Ishikawa (cell line): ENCODE data around the gene NLGN1.

Source experiments
- CREB1 ChIP-seq: IDR thresholded peaks from 2 replicates; pipeline ENCODE4 v1.6.1; 2012; ENCODE audit warnings: low read depth
- NFIC ChIP-seq: IDR thresholded peaks from 2 replicates; pipeline ENCODE4 v1.6.1; 2012
- TAF1 ChIP-seq: IDR thresholded peaks from 2 replicates; pipeline ENCODE4 v1.6.1; 2012; ENCODE audit warnings: low read depth, mild to moderate bottlenecking
- TF ChIP-seq, protein P1 (sequence below): IDR thresholded peaks from 2 replicates; pipeline ENCODE4 v1.6.1; 2012; ENCODE audit warnings: low read depth, mild to moderate bottlenecking

DNA sequence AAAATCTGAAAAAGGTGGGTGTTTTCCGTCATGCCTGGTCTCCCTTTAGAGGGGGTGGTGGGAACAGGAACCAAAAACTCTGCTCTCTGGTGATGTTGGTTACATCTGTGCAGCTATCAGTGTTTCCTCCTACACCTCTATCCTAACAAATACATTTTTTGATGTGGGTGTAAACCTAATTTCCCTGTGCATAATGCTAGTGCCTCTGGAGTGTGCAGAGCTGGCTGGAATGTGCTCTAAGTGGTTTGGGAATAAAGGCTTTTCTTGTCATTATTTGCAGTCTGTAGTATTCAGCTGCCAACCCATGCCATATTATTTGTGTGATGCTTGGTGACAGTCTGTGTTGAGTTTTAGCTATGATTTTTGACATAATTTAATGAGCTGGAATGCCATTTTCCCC lies 547.6 kb downstream of the NLGN1 start:
- TF ChIP-seq NFIC (no peak), CREB1 (no peak), TAF1 (no peak)
- TF ChIP-seq, protein P1, sequence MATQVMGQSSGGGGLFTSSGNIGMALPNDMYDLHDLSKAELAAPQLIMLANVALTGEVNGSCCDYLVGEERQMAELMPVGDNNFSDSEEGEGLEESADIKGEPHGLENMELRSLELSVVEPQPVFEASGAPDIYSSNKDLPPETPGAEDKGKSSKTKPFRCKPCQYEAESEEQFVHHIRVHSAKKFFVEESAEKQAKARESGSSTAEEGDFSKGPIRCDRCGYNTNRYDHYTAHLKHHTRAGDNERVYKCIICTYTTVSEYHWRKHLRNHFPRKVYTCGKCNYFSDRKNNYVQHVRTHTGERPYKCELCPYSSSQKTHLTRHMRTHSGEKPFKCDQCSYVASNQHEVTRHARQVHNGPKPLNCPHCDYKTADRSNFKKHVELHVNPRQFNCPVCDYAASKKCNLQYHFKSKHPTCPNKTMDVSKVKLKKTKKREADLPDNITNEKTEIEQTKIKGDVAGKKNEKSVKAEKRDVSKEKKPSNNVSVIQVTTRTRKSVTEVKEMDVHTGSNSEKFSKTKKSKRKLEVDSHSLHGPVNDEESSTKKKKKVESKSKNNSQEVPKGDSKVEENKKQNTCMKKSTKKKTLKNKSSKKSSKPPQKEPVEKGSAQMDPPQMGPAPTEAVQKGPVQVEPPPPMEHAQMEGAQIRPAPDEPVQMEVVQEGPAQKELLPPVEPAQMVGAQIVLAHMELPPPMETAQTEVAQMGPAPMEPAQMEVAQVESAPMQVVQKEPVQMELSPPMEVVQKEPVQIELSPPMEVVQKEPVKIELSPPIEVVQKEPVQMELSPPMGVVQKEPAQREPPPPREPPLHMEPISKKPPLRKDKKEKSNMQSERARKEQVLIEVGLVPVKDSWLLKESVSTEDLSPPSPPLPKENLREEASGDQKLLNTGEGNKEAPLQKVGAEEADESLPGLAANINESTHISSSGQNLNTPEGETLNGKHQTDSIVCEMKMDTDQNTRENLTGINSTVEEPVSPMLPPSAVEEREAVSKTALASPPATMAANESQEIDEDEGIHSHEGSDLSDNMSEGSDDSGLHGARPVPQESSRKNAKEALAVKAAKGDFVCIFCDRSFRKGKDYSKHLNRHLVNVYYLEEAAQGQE, result no peak
